ENCODE measurements around the gene PATL1.

DNA sequence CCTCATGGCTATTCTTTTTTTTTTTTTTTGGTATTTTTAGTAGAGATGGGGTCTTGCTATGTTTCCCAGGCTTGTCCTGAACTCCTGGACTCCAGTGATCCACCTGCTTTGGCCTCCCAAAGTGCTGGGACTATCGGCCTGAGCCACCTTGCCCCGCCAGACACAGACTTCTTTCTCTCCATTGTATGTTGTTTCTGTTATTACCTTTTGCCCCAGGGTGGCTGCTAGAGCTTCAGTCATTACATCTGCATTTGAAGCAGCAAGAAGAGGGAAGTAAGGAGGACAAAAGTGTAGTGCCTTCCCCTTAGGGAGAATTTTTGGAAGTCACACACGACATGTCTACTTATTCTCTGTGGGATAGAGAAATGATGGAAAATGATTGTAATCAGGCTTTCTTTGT lies 43.1 kb downstream of the PATL1 start:
- TF ChIP-seq, protein P1, sequence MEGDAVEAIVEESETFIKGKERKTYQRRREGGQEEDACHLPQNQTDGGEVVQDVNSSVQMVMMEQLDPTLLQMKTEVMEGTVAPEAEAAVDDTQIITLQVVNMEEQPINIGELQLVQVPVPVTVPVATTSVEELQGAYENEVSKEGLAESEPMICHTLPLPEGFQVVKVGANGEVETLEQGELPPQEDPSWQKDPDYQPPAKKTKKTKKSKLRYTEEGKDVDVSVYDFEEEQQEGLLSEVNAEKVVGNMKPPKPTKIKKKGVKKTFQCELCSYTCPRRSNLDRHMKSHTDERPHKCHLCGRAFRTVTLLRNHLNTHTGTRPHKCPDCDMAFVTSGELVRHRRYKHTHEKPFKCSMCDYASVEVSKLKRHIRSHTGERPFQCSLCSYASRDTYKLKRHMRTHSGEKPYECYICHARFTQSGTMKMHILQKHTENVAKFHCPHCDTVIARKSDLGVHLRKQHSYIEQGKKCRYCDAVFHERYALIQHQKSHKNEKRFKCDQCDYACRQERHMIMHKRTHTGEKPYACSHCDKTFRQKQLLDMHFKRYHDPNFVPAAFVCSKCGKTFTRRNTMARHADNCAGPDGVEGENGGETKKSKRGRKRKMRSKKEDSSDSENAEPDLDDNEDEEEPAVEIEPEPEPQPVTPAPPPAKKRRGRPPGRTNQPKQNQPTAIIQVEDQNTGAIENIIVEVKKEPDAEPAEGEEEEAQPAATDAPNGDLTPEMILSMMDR (IDR thresholded peaks at IDR 0.05): no peak
- TF ChIP-seq POLR2AphosphoS5 (IDR thresholded peaks at IDR 0.05) (no peak), POLR2A (IDR thresholded peaks at IDR 0.05) (no peak), EP300 (IDR thresholded peaks at IDR 0.05; ENCODE audit: low read depth) (no peak)

All from transverse colon (tissue), 4 donors.